UCSD-AML1 (cell line): Measurements from ENCODE around the gene MYO1F.

Source experiments
- DNase-seq: peaks from one replicate; lab custom pipeline; 2025; ENCODE audit not compliant: unreplicated experiment; lab: John Stamatoyannopoulos, UW

Gene MYO1F

GRCh38 chr19:8473648-8474476 is 103.4 kb downstream of the MYO1F start:
- no peak for DNase-seq
